OCI-LY7 (cell line): ENCODE results near the gene TMEM204. TPM values are rescaled to one million over a fixed set of nuclear protein-coding genes. Genes with fewer than 3 reads are reported as not detected.

Source experiments
- BruUV-seq: library from RNA; stranded (reverse); fragments of 400-500 nt; replicated peaks from 2 replicates; lab custom pipeline; 2021; lab: Mats Ljungman, UMichigan
- CTCF ChIA-PET: fragments of 300-600 bp; sonication (Branson Sonifier 250); formaldehyde crosslinking; loops from one replicate; lab custom pipeline; 2022; ENCODE audit warnings: antibody characterized with exemption; ENCODE audit not compliant: unreplicated experiment; lab: Charles Lee
- POLR2A ChIA-PET: fragments of 300-600 bp; sonication (Branson Sonifier 250); formaldehyde crosslinking; loops from one replicate; lab custom pipeline; 2022; ENCODE audit warnings: antibody characterized with exemption; lab: Charles Lee
- DNase-seq: peaks from one replicate; pipeline ENCODE4 v3.0.0-alpha.2; 2015; ENCODE audit warnings: low spot score
- H2AFZ ChIP-seq: fragments of 200-600 bp; sonication (generic), shearing (Covaris generic); 2 replicates; pipeline ENCODE4 v1.6.1; 2014; ENCODE audit warnings: mild to moderate bottlenecking, antibody characterized with exemption, low read length, moderate library complexity
- H3K27ac ChIP-seq: fragments of 200-600 bp; sonication (generic); 2 replicates; pipeline ENCODE4 v1.5.1; 2014; ENCODE audit warnings: mixed run types, low read depth, mild to moderate bottlenecking, moderate library complexity, low read length, inconsistent platforms; ENCODE audit not compliant: poor library complexity, severe bottlenecking
- H3K36me3 ChIP-seq: fragments of 200-600 bp; sonication (generic); 2 replicates; pipeline ENCODE4 v1.6.1; 2014; ENCODE audit warnings: mild to moderate bottlenecking, antibody characterized with exemption, low read length, moderate library complexity, mixed read lengths; ENCODE audit not compliant: insufficient read depth
- H3K4me1 ChIP-seq: fragments of 200-600 bp; sonication (generic); 2 replicates; pipeline ENCODE4 v1.5.1; 2014; ENCODE audit warnings: mild to moderate bottlenecking, low read length; ENCODE audit not compliant: insufficient read depth, poor library complexity, severe bottlenecking
- H3K4me2 ChIP-seq: fragments of 200-600 bp; sonication (generic); 2 replicates; pipeline ENCODE4 v1.6.1; 2014; ENCODE audit warnings: mild to moderate bottlenecking, low read length
- H3K4me3 ChIP-seq: fragments of 200-600 bp; sonication (generic); 2 replicates; pipeline ENCODE4 v1.5.1; 2014; ENCODE audit warnings: mild to moderate bottlenecking, low read depth, low read length; ENCODE audit not compliant: poor library complexity, severe bottlenecking
- H3K79me2 ChIP-seq: fragments of 200-600 bp; sonication (generic); 2 replicates; pipeline ENCODE4 v1.6.1; 2016; ENCODE audit warnings: low read depth, mild to moderate bottlenecking, low read length, moderate library complexity, mixed read lengths; ENCODE audit not compliant: insufficient read depth
- H3K9me2 ChIP-seq: fragments of 200-600 bp; sonication (generic); 2 replicates; pipeline ENCODE4 v1.6.1; 2016; ENCODE audit warnings: mild to moderate bottlenecking, low read length, mixed read lengths; ENCODE audit not compliant: insufficient read depth
- H3K9me3 ChIP-seq: fragments of 200-600 bp; sonication (generic); 2 replicates; pipeline ENCODE4 v1.6.1; 2014; ENCODE audit warnings: mild to moderate bottlenecking, mixed run types, low read length, mixed read lengths
- H4K20me1 ChIP-seq: fragments of 200-600 bp; sonication (generic); 2 replicates; pipeline ENCODE4 v1.6.1; 2014; ENCODE audit warnings: mild to moderate bottlenecking, antibody characterized with exemption, low read length, moderate library complexity, mixed read lengths; ENCODE audit not compliant: insufficient read depth
- CTCF ChIP-seq: fragments of 200-600 bp; sonication (generic); conservative IDR thresholded peaks from 2 replicates; pipeline ENCODE4 v1.5.1; 2014; ENCODE audit warnings: mild to moderate bottlenecking, antibody characterized with exemption, low read length, moderate library complexity, mixed read lengths
- EZH2phosphoT487 ChIP-seq: fragments of 200-600 bp; sonication (generic); IDR thresholded peaks from 2 replicates; pipeline ENCODE4 v1.6.1; 2018; ENCODE audit warnings: low read depth, borderline replicate concordance, mild to moderate bottlenecking, mixed run types, antibody characterized with exemption, low read length, moderate library complexity, mixed read lengths
- intact Hi-C: fragments of 100-400 bp; cut with micrococcal nuclease; formaldehyde crosslinking; loops from one replicate; pipeline ENCODE4 v1.10.0; 2022; ENCODE audit not compliant: unreplicated experiment
- total RNA-seq, 2 experiments: library from RNA; depleted of rRNA in 1 of 2; stranded (reverse); fragments of >200 nt in 1 of 2; shearing (Covaris generic) in 1 of 2; gene quantifications; 2 replicates each; pipeline ENCODE4 v1.2.3, GENCODE V29; 2014 to 2022

Gene TMEM204
- total RNA-seq, 2 experiments from 2014 or later = not detected

DNA sequence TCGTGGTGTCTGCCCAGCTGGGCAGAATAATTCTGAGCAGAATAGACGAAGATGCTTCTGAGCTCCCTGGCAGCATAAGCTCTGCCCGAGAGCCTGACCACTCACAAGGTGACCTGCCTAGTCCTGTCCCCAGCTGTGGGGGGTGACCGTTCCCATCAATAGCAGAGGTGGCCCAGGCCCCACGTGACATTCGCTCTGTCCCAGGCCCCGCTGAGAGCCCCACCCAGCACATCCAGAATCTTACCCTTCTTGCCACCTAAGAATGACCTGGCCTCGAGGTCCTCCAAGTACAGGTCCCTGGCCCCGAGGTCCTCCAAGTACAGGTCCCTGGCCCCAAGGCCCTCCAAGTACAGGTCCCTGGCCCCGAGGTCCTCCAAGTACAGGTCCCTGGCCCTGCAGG, 695 bp upstream of the TMEM204 start:
- no TSS peak for BruUV-seq
- intact Hi-C loops = no loop called here
- no peaks in the 10 kb centered on the region for H3K36me3 ChIP-seq
- no peak for DNase-seq
- H2AFZ ChIP-seq = no peak overlapping the region
- TF ChIP-seq CTCF (no peak), EZH2phosphoT487 (no peak)
- H3K9me2 ChIP-seq = no peaks in the 10 kb centered on the region
- H3K4me1 ChIP-seq = no peaks in the 10 kb centered on the region
- no peaks in the 10 kb centered on the region for H4K20me1 ChIP-seq
- no peak overlapping the region for H3K4me2 ChIP-seq
- POLR2A ChIA-PET = no interaction called here
- H3K4me3 ChIP-seq = no peak overlapping the region
- CTCF ChIA-PET = no interaction called here
- H3K9me3 ChIP-seq = no peaks in the 10 kb centered on the region
- H3K27ac ChIP-seq = no peak overlapping the region
- H3K79me2 ChIP-seq = no peaks in the 10 kb centered on the region

DNA sequence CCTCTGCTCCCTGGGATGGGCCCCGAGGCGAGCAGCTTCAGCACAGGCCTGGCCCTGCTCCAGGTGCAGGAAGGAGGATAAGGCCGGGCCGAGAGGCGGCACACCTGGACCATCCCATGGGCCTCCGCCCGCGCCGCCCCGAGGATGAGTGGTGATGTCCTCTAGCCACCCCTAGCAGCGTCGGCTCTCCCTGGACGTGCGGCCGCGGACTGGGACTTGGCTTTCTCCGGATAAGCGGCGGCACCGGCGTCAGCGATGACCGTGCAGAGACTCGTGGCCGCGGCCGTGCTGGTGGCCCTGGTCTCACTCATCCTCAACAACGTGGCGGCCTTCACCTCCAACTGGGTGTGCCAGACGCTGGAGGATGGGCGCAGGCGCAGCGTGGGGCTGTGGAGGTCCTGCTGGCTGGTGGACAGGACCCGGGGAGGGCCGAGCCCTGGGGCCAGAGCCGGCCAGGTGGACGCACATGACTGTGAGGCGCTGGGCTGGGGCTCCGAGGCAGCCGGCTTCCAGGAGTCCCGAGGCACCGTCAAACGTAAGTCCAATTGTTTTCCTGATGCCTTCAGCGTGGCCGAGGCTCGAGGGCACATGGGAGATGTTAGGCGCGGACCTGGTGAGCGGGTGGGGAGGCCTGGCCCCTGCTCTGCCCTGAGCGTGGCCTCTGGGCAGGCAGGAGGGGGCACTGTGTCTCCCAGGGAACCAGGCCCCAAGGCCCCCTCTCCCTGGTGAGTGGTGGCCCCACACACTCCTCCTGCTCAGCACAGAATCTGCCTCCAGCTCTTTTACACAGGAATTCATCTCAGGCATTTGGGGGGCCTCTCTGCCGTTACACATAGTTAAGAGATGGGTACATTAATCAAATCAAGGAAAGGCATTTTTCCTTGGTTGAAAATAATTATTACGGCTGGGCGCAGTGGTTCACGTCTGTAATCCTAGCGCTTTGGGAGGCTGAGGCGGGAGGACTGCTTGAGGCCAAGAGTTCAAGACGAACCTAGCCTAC, 855 bp downstream of the TMEM204 start:
- H3K36me3 ChIP-seq = no peaks in the 10 kb centered on the region
- ChIA-PET POLR2A (no interaction called here), CTCF (no interaction called here)
- no peaks in the 10 kb centered on the region for H4K20me1 ChIP-seq
- no peaks in the 10 kb centered on the region for H3K9me3 ChIP-seq
- H3K4me2 ChIP-seq = no peak overlapping the region
- H3K9me2 ChIP-seq = no peaks in the 10 kb centered on the region
- TF ChIP-seq EZH2phosphoT487 (no peak), CTCF (no peak)
- no peaks in the 10 kb centered on the region for H3K79me2 ChIP-seq
- intact Hi-C loops = no loop called here
- no peak overlapping the region for H2AFZ ChIP-seq
- no peaks in the 10 kb centered on the region for H3K4me1 ChIP-seq
- H3K27ac ChIP-seq = no peak overlapping the region
- DNase-seq = no peak
- no TSS peak for BruUV-seq
- H3K4me3 ChIP-seq = no peak overlapping the region
